Measurements from ENCODE around the gene ZNF764.
A peak's percentile ranks its signal among the peaks of the same experiment; 100 is the strongest.
"Not testable (repeated sequence)": the region's sequence is repeated elsewhere in the genome, so short reads cannot be mapped to it uniquely, and the experiment has no call there.

The ZNF764 gene

GRCh38 chr16:30548416-30549253, 9.5 kb downstream of the ZNF764 start:
- DNase-seq (ENCODE audit: low spot score), result no peak

GRCh38 chr16:30546115-30546514, 12.1 kb downstream of the ZNF764 start:
- no peak for DNase-seq (ENCODE audit: low spot score)

GRCh38 chr16:30543067-30543466, 15.1 kb downstream of the ZNF764 start:
- no peak for DNase-seq (ENCODE audit: low spot score)

DNA sequence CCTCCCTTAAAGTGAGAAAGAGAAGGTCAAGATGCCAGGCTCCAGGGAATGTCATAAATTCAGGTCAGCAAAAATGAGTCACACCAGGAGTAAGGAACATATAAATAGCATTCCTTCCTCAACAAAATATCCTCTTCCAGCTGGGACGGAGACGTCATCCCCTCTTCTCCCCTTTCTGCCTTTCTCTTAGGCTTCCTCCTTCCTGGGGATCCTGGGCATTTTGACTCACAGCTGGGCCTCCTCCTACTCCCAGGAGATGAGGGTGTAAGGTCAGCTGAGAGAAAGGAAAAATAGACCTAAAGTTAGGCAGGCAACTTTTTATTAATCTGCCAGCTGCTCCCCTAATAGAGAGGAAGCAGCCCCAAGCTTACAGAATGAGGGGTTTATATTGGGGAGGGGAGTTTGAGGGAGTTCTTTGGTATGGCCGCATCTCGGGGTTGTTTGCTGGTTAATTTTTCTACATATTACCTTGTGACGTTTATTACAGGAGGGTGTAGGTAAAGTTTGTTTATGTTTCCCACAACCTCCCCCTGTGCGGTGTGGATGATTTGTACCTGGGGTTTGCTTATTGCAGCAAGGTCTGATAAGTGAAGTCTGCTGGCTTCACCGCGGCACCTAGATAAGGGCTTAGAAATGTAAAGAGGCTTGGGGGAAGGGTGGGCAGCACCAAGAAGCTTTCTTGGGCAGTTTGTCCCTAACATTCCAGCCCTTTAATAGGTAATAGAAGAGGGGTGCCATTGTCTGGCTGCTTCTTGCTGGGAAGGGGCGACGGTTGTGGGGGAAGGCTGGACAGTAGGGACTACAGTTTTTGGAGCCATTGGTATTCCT, 16.5 kb downstream of the ZNF764 start:
- DNase-seq (ENCODE audit: low spot score), result no peak

DNA sequence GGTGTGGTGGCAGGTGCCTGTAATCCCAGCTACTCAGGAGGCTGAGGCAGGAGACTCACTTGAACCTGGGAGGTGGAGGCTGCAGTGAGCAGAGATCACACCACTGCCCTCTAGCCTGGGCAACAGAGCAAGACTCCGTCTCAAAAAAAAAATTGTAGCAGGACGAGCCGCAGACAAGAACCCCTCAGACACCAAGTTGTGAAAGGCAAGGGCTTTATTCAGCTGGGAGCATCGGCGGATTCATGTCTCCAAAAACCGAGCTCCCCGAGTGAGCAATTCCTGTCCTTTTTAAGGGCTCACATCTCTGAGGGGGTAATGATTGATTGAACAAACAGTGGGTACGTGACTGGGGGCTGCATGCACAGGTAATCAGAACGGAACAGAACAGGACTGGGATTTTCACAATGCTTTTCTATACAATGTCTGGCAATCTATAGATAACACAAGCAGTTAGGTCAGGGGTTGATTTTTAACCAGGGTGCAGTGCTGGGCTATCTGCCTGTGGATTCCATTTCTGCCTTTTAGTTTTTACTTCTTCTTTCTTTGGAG, 17.2 kb downstream of the ZNF764 start:
- not testable (repeated sequence) for DNase-seq (ENCODE audit: low spot score)

GRCh38 chr16:30539986-30540526, 18.1 kb downstream of the ZNF764 start:
- not testable (repeated sequence) for DNase-seq (ENCODE audit: low spot score)

- no peak for DNase-seq (ENCODE audit: low spot score)
Measured at GRCh38 chr16:30539000-30539964, 18.9 kb downstream of the ZNF764 start.

GRCh38 chr16:30536391-30537024, 21.7 kb downstream of the ZNF764 start:
- DNase-seq (ENCODE audit: low spot score), result not testable (repeated sequence)

GRCh38 chr16:30535777-30536190, 22.4 kb downstream of the ZNF764 start:
- peak; percentile 78 for DNase-seq (ENCODE audit: low spot score)

DNA sequence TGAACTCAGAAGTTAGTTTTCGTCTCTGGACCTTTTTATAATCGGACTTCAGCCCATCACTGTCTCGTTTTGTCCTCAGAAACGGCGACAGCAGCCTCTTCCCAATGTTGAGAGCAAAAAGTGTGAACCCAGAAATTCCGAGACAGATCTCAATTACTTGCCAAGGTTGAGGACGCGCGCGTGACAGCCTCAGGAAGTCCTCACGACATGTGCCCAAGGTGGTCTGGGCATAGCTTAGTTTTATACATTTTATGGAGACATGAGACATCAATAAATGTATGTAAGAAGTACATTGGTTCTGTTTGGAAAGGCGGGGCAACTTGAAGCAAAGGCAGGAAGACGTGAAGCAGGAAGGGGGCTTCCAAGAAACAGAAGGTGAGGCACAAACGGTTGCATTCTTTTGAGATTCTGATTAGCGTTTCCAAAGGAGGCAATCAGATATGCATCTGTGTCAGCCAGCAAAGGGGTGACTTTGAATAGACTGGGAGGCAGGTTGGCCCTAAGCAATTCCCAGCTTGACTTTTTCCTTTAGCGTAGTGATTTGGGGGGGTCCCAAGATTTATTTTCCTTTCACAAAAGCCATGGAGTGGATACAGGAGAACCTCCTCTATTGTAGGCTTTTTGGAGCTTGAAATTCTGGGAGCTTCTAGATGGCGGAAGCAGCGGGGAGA, 22.9 kb downstream of the ZNF764 start:
- no peak for DNase-seq (ENCODE audit: low spot score)

DNA sequence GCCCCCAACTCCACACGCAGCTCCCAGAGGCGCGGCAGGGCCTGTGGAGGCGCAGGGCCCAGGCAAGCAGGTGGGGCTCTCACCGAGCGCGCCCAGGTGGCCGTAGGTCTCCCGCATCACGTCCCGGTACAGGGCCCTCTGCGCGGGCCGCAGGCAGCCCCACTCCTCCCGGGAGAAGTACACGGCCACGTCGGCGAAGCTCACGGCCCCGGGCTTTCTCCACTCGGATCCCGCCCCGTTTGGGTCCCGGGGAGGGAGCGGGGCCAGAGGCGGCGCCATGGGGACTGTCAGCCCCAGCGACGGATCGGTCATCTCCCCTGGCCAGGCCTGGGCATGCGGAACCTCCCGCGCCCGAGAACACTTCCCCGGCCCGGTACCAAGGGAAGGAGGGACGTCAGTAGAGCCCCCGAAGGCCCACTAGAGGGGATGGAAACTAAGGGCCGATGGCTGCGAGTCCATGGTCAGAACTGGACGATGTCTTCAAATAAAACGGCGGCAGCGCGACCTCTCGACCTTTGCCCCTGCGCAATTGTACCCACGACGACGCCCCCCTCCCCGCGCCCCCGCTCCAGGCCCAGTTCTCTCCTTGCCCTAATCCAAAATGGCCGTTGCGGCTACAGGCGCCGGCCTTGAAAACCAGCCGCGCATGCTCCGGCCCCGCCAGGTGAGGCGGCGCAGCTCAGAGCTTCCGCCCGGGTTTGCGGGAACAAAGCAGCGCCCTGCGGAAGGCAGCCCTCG, 23.6 kb downstream of the ZNF764 start, which contains the start of gene ZNF747:
Gene ZNF747 (minus strand): TSS at position 491 of the 738 bp plus-strand sequence. CDS start 179 bp downstream, at position 312.
- DNase-seq (ENCODE audit: low spot score), result peak; percentile 92

DNA sequence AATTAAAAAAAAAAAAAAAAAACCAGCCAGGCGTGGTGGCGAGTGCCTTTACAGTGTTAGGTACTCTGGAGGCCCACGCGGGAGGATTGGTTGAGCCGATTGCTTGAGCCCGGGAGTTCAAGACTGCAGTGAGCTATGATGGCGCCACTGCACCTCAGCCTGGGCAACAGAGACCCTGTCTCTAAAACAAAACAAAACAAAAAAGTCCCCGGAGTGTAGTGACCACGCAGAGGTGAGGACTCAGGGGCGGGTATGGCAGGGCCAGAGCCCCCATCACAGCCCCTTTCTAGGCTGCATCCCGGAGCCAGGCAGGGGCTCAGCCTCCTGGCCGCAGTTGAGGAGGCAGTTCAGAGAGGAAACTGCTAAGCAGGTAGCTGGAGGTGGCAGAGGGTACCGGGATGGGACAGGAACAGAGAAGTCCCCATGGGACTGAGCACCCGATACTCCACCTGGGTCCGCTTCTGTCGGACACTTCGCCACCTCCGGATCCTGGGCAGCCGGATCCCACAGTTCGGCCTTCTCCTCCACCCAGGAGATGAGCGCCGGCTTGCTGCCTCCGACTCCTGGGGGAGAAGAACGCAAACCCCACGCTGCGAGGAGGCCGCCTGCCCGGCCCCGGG, 24.3 kb downstream of the ZNF764 start:
- DNase-seq (ENCODE audit: low spot score), result peak; percentile 49

GRCh38 chr16:30533146-30533522, 25.0 kb downstream of the ZNF764 start:
- DNase-seq (ENCODE audit: low spot score), result no peak

DNA sequence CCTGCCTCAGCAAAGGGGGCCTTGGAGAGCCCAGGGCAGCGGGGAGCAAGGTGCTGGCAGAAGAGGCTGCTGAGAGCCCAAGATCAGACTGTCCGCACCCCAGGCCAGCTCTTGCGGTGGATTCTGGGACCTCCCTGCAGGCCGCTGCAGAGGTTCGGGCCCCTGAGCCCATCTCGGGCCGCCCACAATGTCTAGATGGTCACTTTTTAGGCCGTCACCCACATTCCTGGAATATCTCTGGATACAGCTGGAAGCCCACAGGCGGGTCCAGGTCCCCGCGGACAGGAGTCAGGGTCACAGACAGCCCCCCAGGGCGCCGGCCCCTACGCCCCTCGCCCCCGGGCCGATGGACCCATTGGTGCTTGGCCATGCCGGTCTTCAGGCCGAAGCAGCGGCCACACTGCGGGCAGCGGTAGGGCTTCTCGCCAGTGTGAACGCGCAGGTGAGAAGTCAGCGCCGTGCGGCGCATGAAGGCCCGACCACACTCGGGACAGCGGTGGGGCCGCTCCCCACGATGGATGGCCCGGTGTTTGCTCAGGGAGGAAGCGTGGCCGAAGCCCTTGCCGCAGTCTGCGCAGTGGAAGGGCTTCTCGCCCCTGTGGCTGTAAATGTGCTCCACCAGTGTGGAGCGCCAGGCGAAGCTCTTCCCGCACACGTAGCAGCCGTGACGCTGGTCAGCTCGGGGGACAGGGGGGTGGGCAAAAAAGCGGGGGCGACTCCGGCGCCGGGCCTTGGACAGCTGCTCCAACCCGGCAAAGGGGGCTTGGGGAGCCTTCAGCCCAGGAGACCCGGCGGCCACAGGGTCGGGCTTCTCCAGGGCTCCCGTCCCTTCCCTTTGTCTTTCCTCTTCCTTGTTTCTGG, 25.7 kb downstream of the ZNF764 start:
- DNase-seq (ENCODE audit: low spot score), result no peak

DNA sequence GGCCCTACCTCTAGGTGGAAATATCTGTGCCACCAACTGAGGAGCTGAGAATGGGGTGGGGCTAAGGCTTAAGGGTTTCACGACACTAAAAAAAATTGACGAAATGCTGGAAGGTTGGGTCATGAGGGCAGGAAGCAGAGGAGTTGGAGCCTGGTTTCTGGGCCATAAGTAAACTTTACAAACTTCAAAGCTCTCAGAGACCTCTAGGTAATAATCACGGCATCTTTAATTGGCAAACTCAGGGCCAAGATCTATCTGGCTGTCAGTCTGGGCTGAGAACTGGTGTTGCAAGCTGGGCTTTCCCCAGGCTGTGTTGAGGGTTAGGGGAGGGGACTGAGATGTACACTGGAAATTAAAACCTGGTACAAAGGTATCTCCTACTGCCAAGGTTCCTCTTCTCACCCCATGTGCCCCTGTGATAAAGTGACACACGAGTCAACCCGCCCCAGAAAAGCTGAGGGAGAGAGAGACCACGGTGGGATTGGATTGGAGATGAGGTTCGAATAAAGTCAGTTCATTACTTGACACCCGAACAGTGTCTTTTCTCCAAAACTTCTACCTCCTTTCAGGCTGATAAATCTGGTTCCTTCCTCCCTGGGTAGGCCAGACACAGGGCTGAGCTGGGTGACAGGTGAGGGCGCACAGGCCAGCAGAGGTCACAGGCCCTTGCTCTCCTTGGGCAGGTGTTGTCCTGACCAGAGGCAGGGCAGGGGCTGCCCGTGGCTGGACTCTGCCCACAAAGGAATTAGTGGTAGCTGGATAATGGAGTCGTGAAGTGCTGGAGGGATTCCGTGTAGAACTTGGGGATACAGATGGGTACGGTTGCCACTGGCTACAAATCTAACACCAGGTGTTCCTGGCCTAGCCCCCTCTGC, 27.8 kb downstream of the ZNF764 start:
- DNase-seq (ENCODE audit: low spot score), result no peak

DNA sequence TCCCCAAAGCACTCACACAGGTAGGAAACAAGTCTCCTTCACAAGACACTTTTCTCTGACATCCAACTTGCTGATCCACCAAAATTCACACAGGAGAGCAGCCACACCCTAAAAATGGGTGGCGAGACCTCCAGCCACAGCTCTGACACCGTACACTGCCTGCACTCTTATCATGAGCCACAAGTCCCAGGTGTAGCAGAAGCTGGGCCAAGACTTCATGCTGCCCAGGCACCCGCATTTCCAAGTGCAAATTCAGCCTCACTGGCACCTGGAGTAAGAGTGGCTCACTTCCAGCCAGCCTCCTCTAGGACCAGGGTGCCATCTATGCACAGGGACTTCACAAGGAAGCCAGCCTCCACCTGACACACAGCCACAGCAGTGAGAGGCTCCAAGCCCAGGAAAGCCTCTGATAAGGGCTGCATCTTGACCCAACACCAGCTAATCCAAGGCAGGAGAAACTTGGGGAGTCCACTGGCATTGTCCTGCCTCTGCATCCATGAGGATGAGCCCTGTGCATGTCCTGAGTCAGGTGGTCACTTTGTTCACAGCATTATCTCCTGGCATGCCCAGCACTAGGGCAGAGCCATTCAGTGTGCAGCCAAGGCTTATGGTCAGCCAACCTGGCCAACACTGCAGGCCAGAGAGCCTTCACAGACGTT, 29.2 kb downstream of the ZNF764 start:
- DNase-seq (ENCODE audit: low spot score), result no peak

All from D341Med (cell line).